ENCODE data around the gene NPY5R. TPM values are rescaled to one million over a fixed set of nuclear protein-coding genes. Genes with fewer than 3 reads are reported as not detected.

NPY5R gene
- total RNA-seq (2014; rRNA removed; shearing (Covaris generic)), result not detected in 2 replicates
- not detected in 2 replicates for polyA plus RNA-seq (2014; cell fraction: nucleus; rRNA removed)

DNA sequence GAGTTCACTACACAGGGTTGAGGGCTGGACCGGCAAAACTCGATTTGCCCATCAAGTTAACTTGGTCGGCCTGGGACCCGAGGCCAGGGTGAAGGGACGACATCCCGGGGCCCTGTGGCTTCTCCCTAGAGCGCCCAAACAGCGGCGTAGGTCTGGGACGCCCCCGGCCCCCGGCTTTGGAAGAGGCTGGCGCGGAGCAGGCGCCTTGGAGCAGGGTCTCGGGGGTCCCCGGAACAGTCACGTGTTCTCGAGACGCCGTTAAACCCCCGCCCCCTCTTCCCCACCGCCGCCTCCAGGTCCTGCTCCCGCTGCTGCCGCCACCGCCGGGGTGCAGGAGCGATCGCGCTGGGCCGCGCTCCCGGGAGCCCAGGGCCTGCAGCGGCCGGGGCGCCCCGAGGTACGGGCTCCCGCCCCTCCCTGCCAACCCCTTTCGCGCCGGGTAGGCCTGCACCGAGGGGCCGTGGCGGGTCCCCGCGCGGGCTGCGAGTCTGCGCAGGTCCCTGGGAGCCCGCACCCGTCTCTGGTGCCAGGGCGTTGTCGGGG, at the start of gene NPY5R:
Gene NPY5R, plus strand, starts transcription at position 289 of the 543 bp plus-strand sequence. CDS start 6,382 bp downstream, outside the sequence.
- no peak for DNase-seq (ENCODE audit: extremely low read depth, low read depth)

DNA sequence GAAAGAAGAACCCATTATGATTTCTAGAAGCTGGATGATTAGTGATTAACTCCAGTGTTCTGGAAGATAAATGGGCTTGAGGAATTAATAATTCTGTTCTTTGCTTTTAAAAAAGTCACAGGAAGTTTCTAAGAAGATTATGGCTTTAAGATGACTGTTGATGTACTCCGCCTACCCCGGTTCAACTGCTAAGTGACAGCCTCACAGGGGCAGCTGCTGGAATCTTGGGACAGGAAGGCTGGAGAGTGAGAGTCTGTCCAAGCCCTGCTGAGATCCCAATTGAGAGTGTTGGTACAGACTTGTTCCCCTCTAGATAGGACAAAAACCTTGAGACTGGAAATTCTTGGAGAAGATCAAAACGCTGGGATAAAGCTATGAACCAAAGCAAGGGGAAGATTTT, 48.6 kb upstream of the NPY5R start:
- no peak for DNase-seq (ENCODE audit: extremely low read depth, low read depth)

DNA sequence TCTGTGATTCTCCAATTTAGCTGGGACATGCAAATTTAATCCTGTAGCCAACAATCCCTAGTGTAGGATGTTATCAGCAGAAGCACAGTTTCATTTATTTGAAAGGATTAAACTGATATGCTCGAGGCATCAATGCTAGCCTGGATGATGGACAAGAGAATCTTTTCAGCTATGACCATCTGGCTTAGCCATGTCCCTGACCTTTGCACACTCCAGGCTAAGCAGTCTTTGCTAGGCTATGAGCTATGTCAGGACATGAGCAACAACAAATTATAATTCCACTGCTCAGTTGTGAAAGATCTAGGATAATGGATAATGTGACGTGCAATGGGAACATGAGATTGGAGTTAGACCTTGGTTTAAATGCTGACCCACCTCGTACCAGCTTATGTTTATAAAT, 43.2 kb upstream of the NPY5R start:
- DNase-seq (ENCODE audit: extremely low read depth, low read depth), result no peak

DNA sequence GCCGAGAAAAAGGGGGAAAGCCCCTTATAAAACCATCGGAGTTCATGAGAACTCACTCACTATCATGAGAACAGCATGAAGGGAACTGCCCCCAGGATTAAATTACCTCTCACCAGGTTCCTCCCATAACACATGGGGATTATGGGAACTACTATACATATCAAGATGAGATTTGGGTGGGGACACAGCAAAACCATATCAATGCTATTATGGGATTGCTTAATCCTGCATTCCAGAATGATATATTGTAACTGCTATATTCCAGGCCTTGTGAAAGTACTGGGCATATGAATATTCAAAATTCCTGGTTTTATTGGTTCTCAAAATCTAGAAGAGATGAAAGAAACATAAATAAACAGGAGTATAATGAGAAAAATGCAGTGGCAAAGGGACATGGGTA, 40.6 kb upstream of the NPY5R start:
- no peak for DNase-seq (ENCODE audit: extremely low read depth, low read depth)

DNA sequence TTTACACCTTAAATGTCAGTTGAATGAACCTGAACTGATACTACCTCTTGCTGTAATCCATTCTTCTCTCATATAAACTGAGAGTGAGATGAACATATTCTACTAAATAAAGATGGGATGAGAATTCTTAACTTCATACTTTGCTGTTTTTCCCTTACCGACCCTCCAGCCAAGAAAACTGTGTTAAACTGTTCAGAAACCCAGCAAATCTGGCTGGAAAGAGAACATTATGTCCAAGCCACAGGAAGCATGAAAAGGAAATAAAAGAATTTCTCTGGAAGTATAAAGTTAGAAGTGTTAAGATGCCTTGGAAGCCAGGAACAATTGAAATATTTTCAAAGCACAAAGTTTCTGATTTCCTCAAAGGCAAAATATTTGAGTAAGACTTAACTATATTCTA, 34.2 kb upstream of the NPY5R start:
- no peak for DNase-seq (ENCODE audit: extremely low read depth, low read depth)

DNA sequence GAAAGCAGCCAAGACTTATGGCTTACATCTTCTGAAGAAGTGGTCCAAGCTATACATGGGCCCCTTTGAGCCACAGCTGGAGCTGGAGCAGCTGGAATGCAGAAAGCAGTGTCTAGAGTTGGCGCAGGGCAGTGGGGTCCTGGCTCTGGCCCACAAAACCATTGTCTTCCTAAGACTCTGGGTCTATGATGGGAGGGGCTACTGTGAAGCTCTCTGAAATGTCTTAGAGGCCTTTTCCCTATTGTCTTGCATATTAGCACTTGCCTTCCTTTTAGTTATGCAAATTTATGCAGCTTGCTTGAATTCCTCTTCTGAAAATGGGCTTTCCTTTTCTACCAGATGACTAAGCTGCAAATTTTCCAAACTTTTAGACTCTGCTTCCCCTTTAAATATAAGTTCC, 26.6 kb upstream of the NPY5R start:
- DNase-seq (ENCODE audit: extremely low read depth, low read depth), result no peak

DNA sequence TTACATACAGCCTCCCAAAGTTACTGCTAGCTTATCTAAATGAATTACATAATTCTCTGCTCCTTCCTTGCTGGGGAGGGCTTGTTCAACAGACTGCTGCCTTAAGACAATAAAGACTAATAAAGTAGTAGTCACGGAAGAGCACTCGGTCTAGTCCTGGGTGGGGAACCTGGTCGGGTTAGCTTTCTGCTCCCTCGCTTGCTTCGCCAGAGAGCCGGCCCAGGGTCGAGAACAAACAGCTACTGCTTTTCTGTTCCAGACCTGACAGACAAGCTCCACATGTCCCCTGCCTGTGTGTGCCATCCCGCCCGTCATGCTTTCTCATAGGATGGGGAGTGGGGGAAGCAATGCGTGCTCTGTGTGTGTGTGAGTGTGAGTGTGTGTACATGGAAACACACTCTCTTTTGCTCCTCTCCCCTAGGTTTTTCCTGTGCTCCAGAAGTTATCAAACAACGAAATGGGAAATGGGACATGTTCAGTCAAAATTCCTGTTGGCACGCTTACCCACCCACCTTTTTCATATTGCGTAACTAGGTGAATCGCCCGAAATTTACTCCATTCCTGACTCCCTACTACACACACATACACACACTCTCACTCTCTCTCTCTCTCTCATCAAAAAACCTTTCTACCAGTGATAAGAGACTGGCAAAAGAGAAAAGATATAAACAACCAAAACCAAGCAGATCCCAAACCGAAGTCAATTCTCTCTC, 12.6 kb upstream of the NPY5R start:
- no peak for DNase-seq (ENCODE audit: extremely low read depth, low read depth)

DNA sequence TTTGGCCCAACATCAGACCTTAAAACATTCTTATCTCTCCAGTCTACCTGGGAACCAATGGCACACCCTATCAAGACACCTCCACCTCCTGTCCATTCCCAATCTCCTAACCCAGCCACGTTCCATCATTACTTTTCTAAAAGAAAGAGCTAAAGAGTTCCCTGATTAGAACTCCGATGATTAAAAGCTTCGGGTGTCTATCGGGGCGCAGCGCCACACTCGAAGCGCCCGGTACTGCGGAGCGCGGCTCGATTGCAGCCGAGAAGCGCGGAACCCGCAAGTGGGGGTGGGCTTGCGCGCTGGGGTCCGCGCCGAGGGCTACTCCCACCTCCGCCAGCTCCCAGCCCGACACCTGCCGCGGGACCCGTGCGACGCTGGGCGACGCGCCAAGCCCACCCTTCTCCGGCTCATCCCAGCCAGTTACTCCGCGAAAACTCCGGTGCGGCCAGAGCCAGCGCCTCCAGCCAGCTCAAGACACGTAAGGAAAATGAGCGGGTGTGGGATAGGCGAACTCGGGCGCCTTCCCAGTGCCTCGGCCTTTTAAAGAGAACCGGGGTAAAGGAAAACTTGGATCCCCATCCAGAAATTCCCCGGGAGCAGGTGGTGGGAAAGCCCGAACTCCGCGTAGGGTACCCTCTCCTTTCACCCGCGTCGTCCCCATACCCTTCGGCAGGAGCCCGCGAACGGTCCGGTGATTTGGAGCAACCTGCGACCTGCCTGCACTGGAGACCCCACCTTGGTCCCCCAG, 11.9 kb upstream of the NPY5R start:
- no peak for DNase-seq (ENCODE audit: extremely low read depth, low read depth)

DNA sequence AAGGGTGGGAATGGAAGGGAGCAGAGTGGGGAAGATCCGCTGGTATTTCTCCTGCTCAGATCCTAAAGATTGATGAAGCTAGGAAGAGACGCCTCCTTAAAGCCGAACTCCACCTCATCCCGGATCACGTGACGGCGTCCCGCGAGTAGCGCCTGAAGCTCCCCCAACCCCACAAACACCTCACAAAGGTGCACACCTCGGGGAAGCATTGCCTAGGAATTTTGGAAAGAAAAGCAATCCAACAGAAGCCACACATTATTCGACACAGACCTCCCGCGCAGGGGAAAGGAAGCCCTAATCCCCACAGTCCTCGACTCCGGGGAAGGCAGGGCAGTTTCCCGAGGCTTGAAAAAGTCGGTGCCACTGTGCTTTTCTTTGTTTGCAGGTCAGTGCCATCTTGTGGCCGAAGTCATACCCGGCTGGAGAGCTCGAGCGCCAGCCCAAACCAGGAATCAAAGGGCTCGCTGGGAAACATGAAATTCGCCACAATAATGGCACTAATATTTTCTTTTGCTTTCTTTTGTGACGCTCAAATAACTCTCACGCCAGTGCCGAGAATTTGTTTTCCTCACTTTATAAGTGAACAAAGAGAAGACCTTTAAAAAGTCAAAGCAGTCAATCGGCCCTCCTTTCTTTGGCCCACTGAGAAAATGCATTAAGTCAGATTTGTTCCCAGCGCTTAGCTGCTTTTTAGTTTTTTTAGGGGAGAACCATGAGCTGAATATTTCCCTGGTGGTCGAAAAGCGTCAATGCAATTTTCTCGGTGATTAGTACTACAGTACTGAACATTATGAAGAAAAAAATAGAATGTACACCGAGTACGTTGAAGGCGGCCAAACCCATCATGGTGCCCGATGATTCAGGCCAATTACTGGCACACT, 10.9 kb upstream of the NPY5R start, which contains the start of gene NPY1R:
Gene NPY1R, minus strand, starts transcription at position 71 of the 881 bp plus-strand sequence. CDS start 6,042 bp downstream, outside the sequence.
- peak; percentile 59 for DNase-seq (ENCODE audit: extremely low read depth, low read depth)

DNA sequence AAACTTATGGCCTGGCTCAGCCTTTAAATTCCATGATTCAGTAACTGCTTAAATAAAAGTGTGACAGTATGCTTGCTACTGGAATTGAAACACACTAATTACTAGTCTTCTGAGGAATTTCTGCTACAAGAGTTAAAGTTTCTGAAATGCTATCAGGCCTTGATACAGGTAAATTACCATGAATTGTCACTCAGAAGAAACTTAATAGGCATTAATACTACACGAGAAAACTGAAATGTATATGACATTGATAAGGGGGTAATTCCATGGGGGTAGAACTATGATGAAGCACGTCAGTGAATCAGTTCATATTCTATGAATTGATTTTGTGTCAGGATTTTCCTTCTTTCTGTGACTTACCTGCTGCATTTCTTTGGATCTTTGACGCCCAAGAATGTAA, 8.3 kb upstream of the NPY5R start:
- no peak for DNase-seq (ENCODE audit: extremely low read depth, low read depth)

DNA sequence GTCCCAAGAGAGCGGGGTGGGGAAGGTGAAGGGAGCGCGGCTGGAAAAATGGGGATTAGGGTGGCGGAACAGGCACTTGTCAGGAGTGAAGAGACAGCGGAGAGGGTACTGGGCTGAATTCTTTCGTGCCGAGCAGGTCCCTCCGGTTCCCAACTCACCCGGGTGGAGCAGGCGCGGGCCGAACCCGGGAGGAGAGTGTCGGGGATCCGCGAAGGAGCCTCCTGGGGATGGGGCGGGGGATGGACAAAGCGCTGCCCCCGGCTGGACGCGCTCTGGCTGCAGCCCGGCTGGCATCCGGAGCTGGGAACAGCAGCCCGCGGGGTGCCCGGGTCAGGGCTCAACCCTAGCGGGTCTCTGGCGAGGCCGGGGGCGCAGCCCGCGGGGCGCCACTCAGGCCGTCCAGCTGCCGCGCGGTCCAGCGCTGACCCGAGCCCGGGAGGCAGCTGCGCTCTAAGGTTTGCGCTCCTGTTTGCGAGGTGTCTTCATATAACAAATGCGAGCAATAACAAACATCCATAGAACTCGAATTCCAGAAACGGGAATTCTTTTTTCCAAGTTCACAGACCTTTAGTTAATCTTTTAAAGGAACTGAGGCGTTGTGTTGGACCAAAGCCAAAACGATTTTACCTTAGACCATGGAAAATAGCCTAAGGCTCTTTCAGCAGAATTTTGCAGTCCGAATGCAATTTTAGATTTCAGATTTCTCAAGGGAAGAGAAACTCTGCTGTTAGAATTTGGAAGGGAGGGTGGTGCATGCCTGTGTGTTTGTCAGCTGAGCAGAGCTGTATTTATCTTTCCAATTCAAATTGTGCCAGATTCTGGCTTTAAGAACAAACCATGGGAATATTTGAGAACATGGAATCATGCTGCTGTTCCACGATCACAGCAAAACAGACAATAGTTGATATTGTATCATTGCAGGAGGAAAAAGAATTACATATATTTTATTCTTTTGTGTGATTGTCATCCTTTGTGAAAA, 744 bp downstream of the NPY5R start:
- no peak for DNase-seq (ENCODE audit: extremely low read depth, low read depth)

DNA sequence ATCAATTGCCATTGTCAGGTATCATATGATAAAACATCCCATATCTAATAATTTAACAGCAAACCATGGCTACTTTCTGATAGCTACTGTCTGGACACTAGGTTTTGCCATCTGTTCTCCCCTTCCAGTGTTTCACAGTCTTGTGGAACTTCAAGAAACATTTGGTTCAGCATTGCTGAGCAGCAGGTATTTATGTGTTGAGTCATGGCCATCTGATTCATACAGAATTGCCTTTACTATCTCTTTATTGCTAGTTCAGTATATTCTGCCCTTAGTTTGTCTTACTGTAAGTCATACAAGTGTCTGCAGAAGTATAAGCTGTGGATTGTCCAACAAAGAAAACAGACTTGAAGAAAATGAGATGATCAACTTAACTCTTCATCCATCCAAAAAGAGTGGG, 7.0 kb downstream of the NPY5R start:
- DNase-seq (ENCODE audit: extremely low read depth, low read depth), result no peak

DNA sequence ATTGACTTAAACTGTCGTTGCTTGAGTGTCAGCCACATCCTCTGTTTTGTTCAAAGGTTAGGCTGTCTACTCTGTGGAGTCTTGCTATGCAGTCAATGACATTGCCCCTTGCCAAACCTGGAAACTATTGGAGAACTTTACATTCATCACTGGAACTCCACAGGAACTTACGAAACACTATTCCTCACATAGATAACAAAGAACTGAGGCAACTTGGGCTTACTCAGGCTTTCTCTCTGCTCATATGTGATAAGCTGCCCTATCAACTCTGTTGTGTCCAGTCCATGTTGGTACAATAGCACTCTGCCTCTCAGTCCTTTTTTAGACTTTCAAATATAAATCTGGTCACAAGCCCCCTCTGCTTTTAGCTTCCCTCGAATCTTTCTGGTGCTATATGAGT, 9.4 kb downstream of the NPY5R start:
- no peak for DNase-seq (ENCODE audit: extremely low read depth, low read depth)

DNA sequence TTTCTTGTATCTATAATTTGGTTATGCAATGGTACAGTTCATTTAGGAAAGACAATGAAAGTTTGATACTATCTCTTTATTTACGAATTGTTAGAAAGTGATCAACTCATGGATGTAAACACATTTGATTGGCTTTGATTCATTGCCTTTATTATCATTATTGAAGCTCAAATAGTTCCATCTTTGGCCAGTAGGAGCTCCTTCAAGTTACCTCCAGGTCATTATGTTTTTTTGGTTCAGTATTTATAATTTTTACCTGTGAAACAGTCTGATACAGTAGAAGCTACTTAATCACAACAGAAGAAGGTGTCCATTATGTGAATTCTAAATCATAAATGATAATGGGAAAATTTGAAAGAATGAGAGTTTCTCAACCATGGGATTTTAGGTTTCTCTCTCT, 12.4 kb downstream of the NPY5R start:
- DNase-seq (ENCODE audit: extremely low read depth, low read depth), result no peak

DNA sequence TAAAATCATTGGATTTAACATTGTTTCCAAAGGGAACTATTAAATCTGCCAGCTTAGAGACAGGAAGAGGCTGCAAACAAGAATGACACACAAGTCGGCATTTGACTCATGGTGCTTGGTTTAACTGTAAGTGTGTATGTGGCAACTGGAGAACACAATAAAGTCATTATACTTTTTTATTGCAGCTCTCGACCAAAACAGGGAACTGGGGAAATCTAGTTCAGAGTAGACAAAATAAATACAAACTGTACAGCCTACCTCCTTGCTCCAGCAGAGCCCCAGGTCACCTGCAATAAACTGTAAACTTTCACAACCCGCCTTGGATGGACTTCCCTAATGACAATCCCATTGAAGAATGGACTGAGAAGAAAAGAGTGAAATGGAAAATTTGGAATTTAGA, 24.0 kb downstream of the NPY5R start:
- DNase-seq (ENCODE audit: extremely low read depth, low read depth), result no peak

DNA sequence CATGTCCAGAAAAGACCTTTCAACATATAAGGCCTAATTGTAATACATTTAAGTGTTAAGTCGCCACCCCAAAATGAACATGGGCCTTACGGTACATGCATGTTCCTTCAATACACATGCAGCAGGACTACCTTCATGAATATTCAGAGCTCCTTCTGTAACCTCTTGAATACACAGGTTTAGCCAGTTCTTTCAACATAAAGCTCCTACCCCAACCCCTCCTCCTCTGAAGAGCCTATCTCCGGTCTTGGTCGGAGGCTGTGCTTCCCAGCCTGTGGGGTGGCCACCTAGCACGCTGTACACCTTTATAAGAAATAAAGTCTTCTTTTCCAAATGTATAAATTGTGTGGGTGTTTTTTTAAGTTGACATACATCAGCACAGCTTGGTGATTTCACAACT, 28.3 kb downstream of the NPY5R start:
- no peak for DNase-seq (ENCODE audit: extremely low read depth, low read depth)

DNA sequence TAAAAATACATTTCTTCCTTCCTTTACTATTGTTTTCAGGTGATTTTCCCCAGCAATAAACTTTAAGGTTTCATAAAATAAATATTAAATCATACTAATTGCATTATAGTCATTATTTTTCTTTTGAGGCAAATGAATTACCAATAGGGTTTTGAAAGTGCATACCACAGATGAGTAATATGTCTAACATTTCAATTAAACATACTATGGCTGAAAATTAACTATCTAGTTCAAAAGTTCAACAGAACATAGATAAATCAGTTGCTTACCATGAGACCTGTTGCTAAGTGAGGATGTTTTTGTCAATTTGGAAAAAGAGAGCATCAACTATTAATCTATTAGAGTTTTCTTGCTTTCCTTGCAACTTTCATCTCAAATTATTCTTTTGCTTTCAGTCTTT, 35.0 kb downstream of the NPY5R start:
- DNase-seq (ENCODE audit: extremely low read depth, low read depth), result no peak

DNA sequence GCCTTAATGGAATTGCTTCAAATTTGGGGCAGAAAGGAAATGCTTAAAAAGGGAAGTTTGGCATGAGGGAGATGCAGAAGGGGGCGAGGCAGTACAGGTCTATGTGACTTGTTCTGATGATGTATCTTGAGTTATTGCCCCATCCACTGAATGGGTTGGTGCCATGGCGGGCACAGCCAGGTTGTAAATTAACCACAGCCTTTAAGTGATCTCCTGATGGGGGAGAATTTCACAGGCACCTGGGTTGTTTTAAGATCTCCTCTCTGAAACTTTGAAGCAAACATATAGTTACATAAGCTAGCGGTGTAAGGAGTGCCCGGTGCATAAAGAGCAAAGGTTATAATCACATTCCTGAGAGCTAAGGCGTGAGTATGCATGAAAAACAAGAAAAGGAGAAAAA, 37.0 kb downstream of the NPY5R start:
- DNase-seq (ENCODE audit: extremely low read depth, low read depth), result no peak

DNA sequence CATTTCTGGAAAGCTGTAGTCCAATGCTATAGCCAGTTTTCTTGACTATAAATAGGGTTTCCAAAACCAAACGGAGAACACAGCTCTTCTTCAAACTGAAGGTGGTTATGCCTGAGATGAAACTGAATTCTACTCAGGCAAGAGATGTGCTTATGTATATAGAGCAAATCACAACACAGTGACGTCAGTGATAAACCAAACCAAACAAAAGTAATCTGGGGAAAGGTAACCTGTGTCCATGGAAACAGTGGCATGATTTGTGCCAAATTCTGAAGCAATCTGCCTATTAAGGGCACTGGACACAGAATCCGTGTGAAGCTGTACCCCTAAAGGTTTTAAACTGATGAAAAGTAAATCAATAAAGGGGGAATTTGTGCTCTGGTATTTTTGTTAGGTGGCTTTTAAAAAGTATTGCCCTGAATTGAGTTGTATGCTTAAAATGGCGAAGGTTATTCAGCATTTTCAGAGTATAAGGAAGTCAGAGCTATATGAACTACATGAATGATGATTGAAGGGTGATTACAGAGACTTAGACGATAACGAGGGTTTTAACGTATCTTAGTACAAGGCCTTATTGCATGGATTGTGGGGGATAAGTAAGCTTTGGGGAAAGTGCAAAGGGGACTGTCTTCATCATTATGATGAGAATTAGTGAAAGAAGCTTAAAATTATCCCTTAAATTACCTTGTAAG, 38.6 kb downstream of the NPY5R start:
- no peak for DNase-seq (ENCODE audit: extremely low read depth, low read depth)
